Activated CD4-positive, alpha-beta T cell treated with anti-CD3 and anti-CD28 coated beads for 36 hours (primary cell): ENCODE data around the gene SLC38A9. TPM values are rescaled to one million over a fixed set of nuclear protein-coding genes. Genes with fewer than 3 reads are reported as not detected.

Experiments used
- ATAC-seq: fragments of 200-7000 bp; cut with Tn5 transposase; one replicate; pipeline ENCODE4 v1.10.0; 2021; ENCODE audit warnings: mild to moderate bottlenecking, moderate library complexity
- CTCF ChIA-PET: fragments of 350-600 bp; sonication (Branson Sonifier 250); formaldehyde crosslinking; loops from one replicate; lab custom pipeline; 2021; ENCODE audit warnings: antibody characterized with exemption; lab: Charles Lee
- POLR2A ChIA-PET: fragments of 350-600 bp; sonication (Branson Sonifier 250); formaldehyde crosslinking; loops from one replicate; lab custom pipeline; 2021; ENCODE audit warnings: antibody characterized with exemption, inconsistent platforms; lab: Charles Lee
- DNase-seq: peaks from one replicate; pipeline ENCODE4 v3.0.0-alpha.2; 2020
- H3K27ac Mint-ChIP-seq: one replicate; pipeline ENCODE4 v1.8.0; 2021; ENCODE audit warnings: mixed read lengths
- H3K27me3 Mint-ChIP-seq: one replicate; pipeline ENCODE4 v1.8.0; 2021; ENCODE audit warnings: mixed read lengths
- H3K36me3 Mint-ChIP-seq: one replicate; pipeline ENCODE4 v1.8.0; 2021; ENCODE audit warnings: low read depth, mixed read lengths
- H3K4me1 Mint-ChIP-seq: one replicate; pipeline ENCODE4 v1.8.0; 2021; ENCODE audit warnings: mixed read lengths
- H3K4me3 Mint-ChIP-seq: one replicate; pipeline ENCODE4 v1.8.0; 2021; ENCODE audit warnings: mild to moderate bottlenecking, moderate library complexity, mixed read lengths
- H3K9me3 Mint-ChIP-seq: one replicate; pipeline ENCODE4 v1.8.0; 2021; ENCODE audit warnings: low read depth, mixed read lengths
- intact Hi-C, 2 experiments: fragments of 100-400 bp; cut with DNase I in 1 of 2; cut with micrococcal nuclease in 1 of 2; formaldehyde crosslinking; loops; one replicate each; pipeline versions ENCODE4 v1.14.2 to v1.15.1; 2022 to 2024; cut with DNase I, micrococcal nuclease
- total RNA-seq, 2 experiments: library from RNA; stranded (reverse); gene quantifications; one replicate each; pipeline ENCODE4 v1.2.3, GENCODE V29; 2021

The SLC38A9 gene
- total RNA-seq, 2 experiments from 2014 or later = 12.9 to 16.2 TPM

DNA sequence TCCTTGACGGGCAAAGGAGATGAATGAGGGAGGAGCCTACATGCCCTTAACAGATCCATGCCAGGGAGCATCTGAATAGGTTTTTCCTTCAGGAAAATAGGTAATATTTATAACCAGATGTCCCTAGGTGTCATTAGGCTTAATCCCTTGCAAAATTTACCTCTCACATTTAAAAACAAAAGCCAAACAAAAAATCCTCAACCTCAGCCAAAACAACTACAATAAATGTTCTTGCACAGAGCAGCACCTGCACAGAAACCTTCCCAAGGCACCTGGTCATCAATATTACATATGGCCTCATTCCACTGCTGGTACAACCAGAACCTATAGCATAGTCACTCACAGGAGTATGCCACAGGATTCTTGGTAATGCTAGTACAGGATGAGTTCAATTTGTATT, 30.1 kb downstream of the SLC38A9 start:
- Mint-ChIP-seq H3K4me3 (no peak overlapping the region), H3K9me3 (no peaks in the 10 kb centered on the region), H3K4me1 (no peaks in the 10 kb centered on the region), H3K27me3 (no peaks in the 10 kb centered on the region), H3K36me3 (peaks cover 4% of the 10 kb centered on the region), H3K27ac (no peak overlapping the region)
- intact Hi-C loops = no loop called here
- POLR2A ChIA-PET = no interaction called here
- ATAC-seq (no peak), DNase-seq (no peak)
- CTCF ChIA-PET = no interaction called here

DNA sequence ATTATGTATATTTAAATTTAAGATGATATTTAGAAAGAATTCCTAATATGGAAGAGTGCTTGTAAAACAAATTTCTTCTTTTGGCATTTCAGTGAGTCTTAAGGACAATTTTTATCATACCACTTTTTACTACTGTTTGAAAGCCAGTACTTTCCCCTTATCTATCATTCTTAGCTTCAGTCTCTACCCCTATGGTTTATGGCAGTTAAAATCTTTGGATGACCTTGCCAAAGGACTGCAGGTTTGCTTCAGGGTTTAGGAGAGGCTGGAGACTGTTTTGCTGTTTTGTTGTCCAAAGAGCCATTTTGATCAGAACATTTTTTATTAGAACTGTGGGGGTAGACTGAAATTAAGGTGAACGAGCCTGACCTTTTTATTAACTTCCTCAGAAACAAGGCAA, 30.8 kb downstream of the SLC38A9 start:
- H3K4me1 Mint-ChIP-seq = no peaks in the 10 kb centered on the region
- ChIA-PET POLR2A (no interaction called here), CTCF (interaction anchor here (0.7 to 1.3 kb wide), 2 partner anchors 11 to 372 kb away, joined by 3 to 4 read pairs; no protein-coding TSS in a partner anchor)
- DNase-seq (no peak), ATAC-seq (no peak)
- no peaks in the 10 kb centered on the region for H3K9me3 Mint-ChIP-seq
- no peaks in the 10 kb centered on the region for H3K27me3 Mint-ChIP-seq
- peaks cover under 1% of the 10 kb centered on the region for H3K36me3 Mint-ChIP-seq
- intact Hi-C loops = no loop called here
- no peak overlapping the region for H3K4me3 Mint-ChIP-seq
- H3K27ac Mint-ChIP-seq = no peak overlapping the region

DNA sequence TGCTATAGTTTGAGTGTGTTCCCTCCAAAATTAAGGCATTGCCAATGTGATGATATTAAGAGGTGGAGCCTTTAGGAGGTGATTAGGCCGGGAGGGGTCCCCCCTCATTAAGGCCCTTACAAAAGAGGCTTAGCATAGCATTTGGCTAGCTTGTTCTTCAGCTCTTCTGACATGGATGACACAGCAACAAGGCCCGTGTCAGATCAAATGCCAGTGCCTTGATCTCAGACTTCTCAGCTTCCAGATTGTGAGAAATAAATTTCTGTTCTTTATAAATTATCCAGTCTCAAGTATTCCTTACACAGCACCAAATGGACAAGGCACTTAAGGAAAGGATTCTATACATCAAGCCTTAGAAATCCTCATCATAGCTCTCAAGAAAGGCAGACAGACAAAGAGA, 31.8 kb downstream of the SLC38A9 start:
- Mint-ChIP-seq H3K4me1 (no peaks in the 10 kb centered on the region), H3K9me3 (no peaks in the 10 kb centered on the region), H3K36me3 (no peaks in the 10 kb centered on the region), H3K27ac (no peak overlapping the region), H3K4me3 (no peak overlapping the region), H3K27me3 (no peaks in the 10 kb centered on the region)
- DNase-seq (no peak), ATAC-seq (no peak)
- POLR2A ChIA-PET = no interaction called here
- CTCF ChIA-PET = interaction anchor here (1.3 kb wide), 1 partner anchor 12 kb away, joined by 4 read pairs; no protein-coding TSS in a partner anchor
- intact Hi-C loops = no loop called here

DNA sequence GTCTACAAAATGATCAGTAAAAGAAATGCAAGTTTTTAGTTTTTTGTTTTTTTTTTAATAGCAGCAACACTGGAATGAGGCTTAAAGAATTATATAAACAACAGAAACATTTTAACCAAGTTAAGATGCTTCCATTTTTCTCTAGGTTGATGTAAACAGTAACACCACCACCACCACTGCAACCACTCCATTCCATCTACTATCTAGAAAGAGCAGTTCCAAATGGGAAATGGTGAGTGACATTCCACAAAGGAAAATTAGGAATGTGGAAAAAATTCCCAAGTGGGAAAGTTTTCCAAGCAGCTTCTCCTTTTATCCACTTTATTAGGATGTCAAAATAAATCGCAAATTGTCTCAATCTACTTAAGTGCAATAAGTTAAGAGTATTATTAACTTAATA, 32.6 kb downstream of the SLC38A9 start:
- POLR2A ChIA-PET = no interaction called here
- CTCF ChIA-PET = no interaction called here

DNA sequence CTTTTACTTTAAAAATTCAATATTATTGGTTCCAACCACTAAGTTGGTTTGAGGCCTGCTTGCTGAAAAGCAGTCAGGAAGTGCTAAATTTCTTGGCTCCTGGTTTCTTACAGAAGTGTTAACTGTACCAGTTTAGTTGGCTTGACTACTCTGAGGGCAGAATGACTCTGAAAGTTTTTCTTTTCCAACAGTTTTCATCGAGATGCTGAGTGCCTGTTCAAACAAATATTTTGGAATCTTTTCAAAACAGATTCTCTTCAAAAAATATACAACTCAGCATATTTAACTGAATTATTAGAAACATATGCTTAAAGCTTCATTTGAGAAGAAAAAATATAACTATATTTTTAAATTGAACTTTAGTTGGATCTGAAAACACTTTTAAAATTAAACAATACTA, 37.0 kb downstream of the SLC38A9 start:
- ChIA-PET CTCF (interaction anchor here (0.6 to 0.8 kb wide), 3 partner anchors 9 to 90 kb away, joined by 3 read pairs; no protein-coding TSS in a partner anchor), POLR2A (no interaction called here)
- DNase-seq = no peak
- no peaks in the 10 kb centered on the region for H3K4me1 Mint-ChIP-seq
- intact Hi-C loops = loop anchor here in 1 of 2 experiments (10.0 kb wide), 1 partner anchor 480 kb away; no protein-coding TSS in a partner anchor
- ATAC-seq = no peak
- H3K27me3 Mint-ChIP-seq = no peaks in the 10 kb centered on the region
- H3K36me3 Mint-ChIP-seq = no peaks in the 10 kb centered on the region
- H3K4me3 Mint-ChIP-seq = no peak overlapping the region
- H3K9me3 Mint-ChIP-seq = no peaks in the 10 kb centered on the region
- H3K27ac Mint-ChIP-seq = no peak overlapping the region

More for the DNA sequence above, 32.6 kb downstream of the SLC38A9 start:
- ATAC-seq (no peak), DNase-seq (no peak)
- H3K27me3 Mint-ChIP-seq = no peaks in the 10 kb centered on the region
- H3K4me3 Mint-ChIP-seq = no peak overlapping the region
- H3K4me1 Mint-ChIP-seq = no peaks in the 10 kb centered on the region
- intact Hi-C loops = loop anchor here in 1 of 2 experiments (10.0 kb wide), 1 partner anchor 485 kb away; no protein-coding TSS in a partner anchor
- no peaks in the 10 kb centered on the region for H3K9me3 Mint-ChIP-seq
- H3K27ac Mint-ChIP-seq = no peak overlapping the region
- H3K36me3 Mint-ChIP-seq = no peaks in the 10 kb centered on the region

DNA sequence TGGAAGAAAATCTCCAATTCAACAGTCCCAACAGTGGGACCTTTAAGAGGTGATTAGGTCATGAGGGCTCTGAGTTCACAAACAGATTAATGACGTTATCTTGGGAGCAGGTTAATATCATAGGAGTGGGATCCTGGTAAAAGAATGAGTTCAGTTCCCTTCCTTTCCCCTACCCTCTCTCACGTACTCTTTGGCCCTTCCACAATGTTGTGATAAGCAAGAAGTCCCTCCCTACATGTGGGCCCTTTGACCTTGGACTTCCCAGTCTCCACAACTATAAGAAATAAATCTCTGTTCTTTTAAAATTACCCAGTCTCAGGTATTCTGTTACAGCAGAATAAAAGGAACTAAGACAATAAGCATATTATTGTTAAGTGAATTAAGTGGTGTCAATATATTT, 37.8 kb downstream of the SLC38A9 start:
- H3K4me3 Mint-ChIP-seq = no peak overlapping the region
- H3K27me3 Mint-ChIP-seq = no peaks in the 10 kb centered on the region
- intact Hi-C loops = loop anchor here in 1 of 2 experiments (10.0 kb wide), 1 partner anchor 480 kb away; no protein-coding TSS in a partner anchor
- POLR2A ChIA-PET = no interaction called here
- no peak for ATAC-seq
- H3K4me1 Mint-ChIP-seq = no peaks in the 10 kb centered on the region
- H3K36me3 Mint-ChIP-seq = no peaks in the 10 kb centered on the region
- no peak for DNase-seq
- H3K27ac Mint-ChIP-seq = no peak overlapping the region
- CTCF ChIA-PET = interaction anchor here (0.6 to 0.8 kb wide), 3 partner anchors 10 to 91 kb away, joined by 3 read pairs; no protein-coding TSS in a partner anchor
- no peaks in the 10 kb centered on the region for H3K9me3 Mint-ChIP-seq

DNA sequence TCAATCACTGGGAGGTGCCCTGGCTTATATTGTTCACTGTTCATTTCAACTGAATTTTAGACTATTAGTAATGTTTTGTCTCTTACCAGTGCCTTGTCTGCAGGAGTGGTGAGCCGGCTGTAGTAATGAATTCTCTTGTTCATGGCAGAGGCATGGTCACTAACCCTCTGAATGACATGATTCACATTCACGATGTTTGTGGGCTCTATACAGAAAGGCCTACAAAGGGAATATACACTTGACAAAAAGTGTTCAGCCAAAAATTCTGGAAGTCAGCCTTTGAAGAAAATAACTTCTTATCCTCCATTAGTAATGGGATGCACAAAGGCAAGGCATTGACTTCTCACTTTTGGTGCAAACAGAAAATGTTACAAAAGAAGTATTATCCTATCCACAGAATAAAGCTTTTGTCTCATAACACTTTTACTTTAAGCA, 39.6 kb downstream of the SLC38A9 start:
- DNase-seq (no peak), ATAC-seq (no peak)
- no peak overlapping the region for H3K4me3 Mint-ChIP-seq
- H3K27me3 Mint-ChIP-seq = no peaks in the 10 kb centered on the region
- peaks cover 2% of the 10 kb centered on the region for H3K36me3 Mint-ChIP-seq
- ChIA-PET CTCF (no interaction called here), POLR2A (no interaction called here)
- intact Hi-C loops = loop anchor here in 1 of 2 experiments (10.0 kb wide), 1 partner anchor 478 kb away; no protein-coding TSS in a partner anchor
- H3K4me1 Mint-ChIP-seq = no peaks in the 10 kb centered on the region
- H3K9me3 Mint-ChIP-seq = no peaks in the 10 kb centered on the region
- H3K27ac Mint-ChIP-seq = no peak overlapping the region

DNA sequence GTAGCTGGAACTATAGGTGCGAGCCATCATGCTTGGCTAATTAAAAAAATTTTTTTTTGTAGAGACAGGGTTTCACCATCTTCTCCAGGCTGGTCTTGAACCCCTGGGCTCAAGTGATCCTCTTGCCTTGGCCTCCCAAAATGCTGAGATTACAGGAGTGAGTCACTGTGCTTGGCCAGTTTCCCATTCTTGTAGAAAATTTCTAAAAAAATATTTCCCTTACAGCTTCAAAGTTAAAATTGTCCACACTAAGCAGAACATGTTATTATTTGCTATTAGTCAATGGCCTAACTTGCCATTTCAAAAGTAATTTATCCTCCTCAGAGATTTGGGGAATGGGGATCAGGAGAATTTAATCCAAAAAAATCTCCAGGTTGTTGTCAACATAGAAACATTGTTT, 40.1 kb downstream of the SLC38A9 start:
- H3K27ac Mint-ChIP-seq = no peak overlapping the region
- H3K4me1 Mint-ChIP-seq = no peaks in the 10 kb centered on the region
- ATAC-seq = no peak
- peaks cover 2% of the 10 kb centered on the region for H3K36me3 Mint-ChIP-seq
- H3K4me3 Mint-ChIP-seq = no peak overlapping the region
- DNase-seq = no peak
- H3K9me3 Mint-ChIP-seq = no peaks in the 10 kb centered on the region
- POLR2A ChIA-PET = interaction anchor here (0.7 kb wide), 2 partner anchors 525 to 869 kb away, joined by 3 read pairs; no protein-coding TSS in a partner anchor
- CTCF ChIA-PET = interaction anchor here (0.8 kb wide), 1 partner anchor 8 kb away, joined by 3 read pairs; no protein-coding TSS in a partner anchor
- intact Hi-C loops = loop anchor here in 1 of 2 experiments (10.0 kb wide), 1 partner anchor 477 kb away; no protein-coding TSS in a partner anchor
- no peaks in the 10 kb centered on the region for H3K27me3 Mint-ChIP-seq

DNA sequence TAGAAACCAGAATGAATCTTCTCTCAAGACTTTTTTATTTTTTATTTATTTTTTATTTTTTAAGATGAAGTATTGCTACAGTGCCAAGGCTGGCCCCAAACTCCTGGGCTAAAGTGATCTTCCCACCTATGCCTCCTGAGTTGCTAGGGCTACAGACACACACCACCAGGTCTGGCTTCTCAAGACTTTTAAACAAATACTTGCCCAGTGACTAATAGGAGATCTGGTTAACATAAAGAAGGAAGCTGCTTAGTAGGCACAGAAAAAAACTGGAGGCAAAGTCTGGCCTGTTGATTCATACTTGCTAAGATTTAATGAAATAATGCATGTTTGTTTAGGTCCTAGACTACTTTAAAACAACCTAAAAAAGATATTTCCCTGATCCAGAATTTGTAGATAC, 43.8 kb downstream of the SLC38A9 start:
- ChIA-PET CTCF (interaction anchor here (0.6 kb wide), 1 partner anchor 469 kb away, joined by 5 read pairs; no protein-coding TSS in a partner anchor), POLR2A (no interaction called here)
- H3K27ac Mint-ChIP-seq = no peak overlapping the region
- no peaks in the 10 kb centered on the region for H3K9me3 Mint-ChIP-seq
- no peak overlapping the region for H3K4me3 Mint-ChIP-seq
- intact Hi-C loops = no loop called here
- ATAC-seq (no peak), DNase-seq (no peak)
- no peaks in the 10 kb centered on the region for H3K4me1 Mint-ChIP-seq
- no peaks in the 10 kb centered on the region for H3K27me3 Mint-ChIP-seq
- H3K36me3 Mint-ChIP-seq = peaks cover 2% of the 10 kb centered on the region

DNA sequence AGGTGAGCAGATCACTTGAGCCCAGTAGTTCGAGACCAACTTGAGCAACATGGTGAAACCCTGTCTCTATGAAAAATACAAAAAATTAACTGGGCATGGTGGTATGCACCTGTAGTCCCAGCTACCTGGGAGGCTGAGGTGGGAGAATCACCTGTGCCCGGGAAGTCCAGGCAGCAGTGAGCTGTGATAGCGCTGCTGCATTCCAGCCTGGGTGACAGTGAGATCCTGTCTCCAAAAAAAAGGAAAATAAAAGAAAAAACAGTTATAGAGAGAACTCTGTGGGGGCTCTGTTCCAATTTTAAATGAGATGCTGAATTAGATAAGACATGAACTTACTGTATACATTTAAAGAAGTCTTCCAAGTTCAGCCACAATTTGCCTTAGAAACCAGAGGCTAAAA, 44.2 kb downstream of the SLC38A9 start:
- CTCF ChIA-PET = interaction anchor here (0.6 kb wide), 2 partner anchors 239 to 469 kb away, joined by 3 to 5 read pairs; no protein-coding TSS in a partner anchor
- ATAC-seq (no peak), DNase-seq (no peak)
- Mint-ChIP-seq H3K9me3 (no peaks in the 10 kb centered on the region), H3K36me3 (peaks cover 2% of the 10 kb centered on the region), H3K27me3 (no peaks in the 10 kb centered on the region), H3K4me1 (no peaks in the 10 kb centered on the region), H3K27ac (no peak overlapping the region), H3K4me3 (no peak overlapping the region)
- intact Hi-C loops = no loop called here
- POLR2A ChIA-PET = no interaction called here

DNA sequence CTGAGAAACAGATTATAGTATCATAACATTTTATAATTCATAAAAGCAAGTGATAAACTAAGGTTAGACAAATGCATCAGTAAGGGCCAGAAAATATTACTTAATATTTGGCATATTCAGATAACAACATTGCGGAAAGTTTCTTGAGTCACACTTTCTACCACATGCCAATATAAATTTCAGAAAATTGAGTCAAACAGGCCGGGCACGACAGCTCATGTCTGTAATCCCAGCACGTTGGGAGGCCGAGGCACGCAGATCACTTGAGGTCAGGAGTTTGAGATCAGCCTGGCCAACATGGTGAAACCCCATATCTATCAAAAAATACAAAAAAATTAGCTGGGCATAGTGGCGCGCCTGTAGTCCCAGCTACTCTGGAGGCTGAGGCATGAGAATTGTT, 47.1 kb downstream of the SLC38A9 start:
- ATAC-seq (no peak), DNase-seq (no peak)
- Mint-ChIP-seq H3K4me3 (no peak overlapping the region), H3K9me3 (no peaks in the 10 kb centered on the region), H3K36me3 (peaks cover 7% of the 10 kb centered on the region), H3K27ac (no peak overlapping the region), H3K27me3 (no peaks in the 10 kb centered on the region), H3K4me1 (no peaks in the 10 kb centered on the region)
- POLR2A ChIA-PET = no interaction called here
- CTCF ChIA-PET = no interaction called here
- intact Hi-C loops = no loop called here

DNA sequence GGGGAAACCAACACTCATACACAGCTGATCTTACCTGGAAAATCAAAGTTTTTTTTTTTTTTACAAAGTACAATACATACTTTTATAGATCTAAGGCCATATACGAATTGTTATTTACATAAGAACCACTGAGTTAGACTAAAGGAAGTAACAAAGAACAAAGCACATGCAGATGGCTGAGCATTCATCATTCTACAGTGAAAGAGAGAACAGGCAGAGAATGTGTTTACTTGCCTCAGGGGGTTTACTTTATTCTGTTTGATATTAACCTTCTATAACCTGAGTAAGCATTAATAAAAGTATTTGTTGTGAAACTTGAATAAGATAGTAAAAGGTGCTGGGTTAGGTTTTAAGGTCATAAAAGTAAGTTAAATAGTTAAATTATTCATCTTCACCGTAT, 54.7 kb downstream of the SLC38A9 start:
- CTCF ChIA-PET = no interaction called here
- Mint-ChIP-seq H3K4me3 (no peak overlapping the region), H3K27me3 (no peaks in the 10 kb centered on the region), H3K36me3 (peaks cover 6% of the 10 kb centered on the region), H3K4me1 (peaks cover 2% of the 10 kb centered on the region), H3K27ac (no peak overlapping the region), H3K9me3 (no peaks in the 10 kb centered on the region)
- POLR2A ChIA-PET = no interaction called here
- intact Hi-C loops = no loop called here
- DNase-seq (no peak), ATAC-seq (no peak)
